Ovary (tissue), 3 donors: ENCODE results near the gene KIF19.

Source experiments
- EP300 ChIP-seq: sonication (generic); formaldehyde crosslinking; IDR thresholded peaks from one replicate; pipeline ENCODE4 v1.6.1; 2017; ENCODE audit warnings: antibody characterized with exemption
- POLR2A ChIP-seq: fragments of 450-650 bp; IDR thresholded peaks from one replicate; pipeline ENCODE4 v1.6.1; 2017; ENCODE audit warnings: antibody characterized with exemption, mild to moderate bottlenecking, moderate library complexity
- TF ChIP-seq, protein P1 (sequence below), 3 donors: fragments of 450-650 bp in 2 of 3; fragments of 200-600 bp in 1 of 3; IDR thresholded peaks; one replicate each; pipeline versions ENCODE4 v1.5.1 to v1.8.0; 2016 to 2022; ENCODE audit warnings: antibody characterized with exemption in 3 of 3, mild to moderate bottlenecking in 1 of 3
- donor health status: DM: no; HTN: no; CAD: no.

DNA sequence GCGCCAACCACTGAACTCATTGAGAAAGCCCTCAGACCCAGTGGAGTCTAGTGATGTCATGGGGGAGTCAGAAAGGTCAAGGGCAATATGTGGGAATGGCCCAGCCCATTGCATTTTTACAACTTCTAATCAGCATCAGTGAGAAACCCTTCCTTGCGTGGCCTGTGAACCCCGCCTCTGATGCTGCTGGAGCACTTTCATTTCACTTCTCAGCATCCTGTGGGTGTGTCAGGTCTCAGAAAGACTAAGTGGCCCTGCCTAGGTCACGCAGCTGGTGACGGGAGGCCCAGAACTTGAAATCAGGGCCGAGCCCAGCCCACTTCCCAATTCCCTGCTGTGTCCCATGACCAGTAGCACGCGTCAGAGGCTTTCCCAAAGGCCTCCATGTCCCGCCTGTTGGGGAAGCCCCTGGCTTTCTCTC, 45.9 kb upstream of the KIF19 start:
- TF ChIP-seq, protein P1, sequence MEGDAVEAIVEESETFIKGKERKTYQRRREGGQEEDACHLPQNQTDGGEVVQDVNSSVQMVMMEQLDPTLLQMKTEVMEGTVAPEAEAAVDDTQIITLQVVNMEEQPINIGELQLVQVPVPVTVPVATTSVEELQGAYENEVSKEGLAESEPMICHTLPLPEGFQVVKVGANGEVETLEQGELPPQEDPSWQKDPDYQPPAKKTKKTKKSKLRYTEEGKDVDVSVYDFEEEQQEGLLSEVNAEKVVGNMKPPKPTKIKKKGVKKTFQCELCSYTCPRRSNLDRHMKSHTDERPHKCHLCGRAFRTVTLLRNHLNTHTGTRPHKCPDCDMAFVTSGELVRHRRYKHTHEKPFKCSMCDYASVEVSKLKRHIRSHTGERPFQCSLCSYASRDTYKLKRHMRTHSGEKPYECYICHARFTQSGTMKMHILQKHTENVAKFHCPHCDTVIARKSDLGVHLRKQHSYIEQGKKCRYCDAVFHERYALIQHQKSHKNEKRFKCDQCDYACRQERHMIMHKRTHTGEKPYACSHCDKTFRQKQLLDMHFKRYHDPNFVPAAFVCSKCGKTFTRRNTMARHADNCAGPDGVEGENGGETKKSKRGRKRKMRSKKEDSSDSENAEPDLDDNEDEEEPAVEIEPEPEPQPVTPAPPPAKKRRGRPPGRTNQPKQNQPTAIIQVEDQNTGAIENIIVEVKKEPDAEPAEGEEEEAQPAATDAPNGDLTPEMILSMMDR (IDR thresholded peaks at IDR 0.05), result no peak
- no peak for TF ChIP-seq EP300
- TF ChIP-seq POLR2A, result no peak
